Erythroblast (primary cell): ENCODE results near the gene RHEB.

ENCODE experiments used
- GATA1 ChIP-seq: IDR thresholded peaks from 2 replicates; pipeline ENCODE4 v1.6.1; 2011; ENCODE audit warnings: low read depth, mild to moderate bottlenecking, control low read depth, low read length, moderate library complexity
- POLR2A ChIP-seq: IDR thresholded peaks from 2 replicates; pipeline ENCODE4 v1.6.1; 2011; ENCODE audit warnings: mild to moderate bottlenecking, low read length

GRCh38 chr7:151511946-151512345 lies 7.7 kb downstream of the RHEB start:
- TF ChIP-seq POLR2A = no peak
- TF ChIP-seq GATA1 = no peak
